A549 (cell line): Measurements from ENCODE around the gene CFAP77.

Experiments used
- ATOH8 ChIP-seq: fragments of 250-450 bp; sonication (Bioruptor Pico); IDR thresholded peaks from 2 replicates; pipeline ENCODE4 v1.5.0; 2020; ENCODE audit warnings: low read depth, mild to moderate bottlenecking, moderate library complexity
- CTCF ChIP-seq: fragments of >200 bp; sonication (Bioruptor Twin); formaldehyde crosslinking; IDR thresholded peaks from 3 replicates; pipeline ENCODE4 v1.5.1; 2016
- HES2 ChIP-seq: fragments of >200 bp; sonication (Bioruptor Twin); formaldehyde crosslinking; IDR thresholded peaks from 2 replicates; pipeline ENCODE4 v1.6.1; 2016
- JUN ChIP-seq, 2 experiments: fragments of >200 bp; sonication (Bioruptor Twin); formaldehyde crosslinking; IDR thresholded peaks; 2 replicates in 1 of 2; 3 replicates in 1 of 2; pipeline ENCODE4 v1.6.1; 2016 to 2017
- MAX ChIP-seq: IDR thresholded peaks from 2 replicates; pipeline ENCODE4 v1.6.1; 2012
- POLR2A ChIP-seq: IDR thresholded peaks from 2 replicates; pipeline ENCODE4 v1.6.1; 2012; ENCODE audit warnings: mild to moderate bottlenecking, low read length
- TFCP2L1 ChIP-seq: fragments of 250-450 bp; sonication (Bioruptor Pico); IDR thresholded peaks from 2 replicates; pipeline ENCODE4 v1.5.0; 2021; ENCODE audit warnings: mild to moderate bottlenecking

- TF ChIP-seq JUN (IDR thresholded peaks at IDR 0.05) (no peak), CTCF (no peak), POLR2A (no peak), MAX (no peak), TFCP2L1 (CRISPR knock-in tag) (no peak), ATOH8 (no peak), HES2 (no peak)
Measured at GRCh38 chr9:132534832-132535231, 124.8 kb downstream of the CFAP77 start.
